CD4-positive, alpha-beta T cell treated with Interleukin-4 for 1 hour (primary cell): Measurements from ENCODE around the gene PRSS2.
A peak's percentile ranks its signal among the peaks of the same experiment; 100 is the strongest.
"Not testable (repeated sequence)": the region's sequence is repeated elsewhere in the genome, so short reads cannot be mapped to it uniquely, and the experiment has no call there.

Source experiments
- DNase-seq, 2 donors: peaks; one replicate each; pipeline ENCODE4 v3.0.0-alpha.2; 2020 to 2022

PRSS2 gene

DNA sequence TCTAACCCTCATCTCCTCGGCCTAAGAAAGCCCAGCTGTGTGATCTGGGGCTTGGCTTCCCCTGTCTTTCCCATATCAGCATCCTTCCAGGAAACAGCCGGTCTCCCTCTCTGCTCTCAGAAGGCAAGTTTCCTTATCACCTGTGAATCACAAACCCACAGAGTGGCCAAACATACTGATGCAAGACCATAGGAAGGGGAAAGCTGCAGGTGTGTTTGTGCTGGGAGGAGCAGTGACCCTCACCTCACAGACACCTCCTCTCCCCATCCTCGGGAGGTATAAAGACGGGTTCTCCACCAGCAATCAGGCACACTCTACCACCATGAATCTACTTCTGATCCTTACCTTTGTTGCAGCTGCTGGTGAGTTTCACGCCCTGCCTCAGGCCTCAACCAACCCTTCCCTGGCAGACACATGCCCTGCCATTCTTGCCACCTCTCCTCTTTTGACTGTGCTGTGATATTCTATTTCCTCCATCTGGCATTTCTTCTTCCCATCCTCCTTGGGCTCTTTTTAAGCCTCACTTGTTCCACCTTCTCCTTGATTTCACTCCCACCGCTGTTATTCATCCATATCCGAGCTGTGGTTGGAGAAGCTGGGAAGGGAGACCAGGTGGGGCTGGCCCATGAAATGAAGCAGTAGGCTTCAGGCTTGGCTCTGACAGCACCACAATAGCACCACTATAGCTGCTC, at the start of gene PRSS2:
PRSS2 (plus strand) TSS at position 310 of the 692 bp plus-strand sequence; CDS start at position 323, 13 bp downstream.
- DNase-seq: no peak

- no peak for DNase-seq
These were observed 49.8 kb upstream of the PRSS2 start for GRCh38 chr7:142720986-142721385.

DNA sequence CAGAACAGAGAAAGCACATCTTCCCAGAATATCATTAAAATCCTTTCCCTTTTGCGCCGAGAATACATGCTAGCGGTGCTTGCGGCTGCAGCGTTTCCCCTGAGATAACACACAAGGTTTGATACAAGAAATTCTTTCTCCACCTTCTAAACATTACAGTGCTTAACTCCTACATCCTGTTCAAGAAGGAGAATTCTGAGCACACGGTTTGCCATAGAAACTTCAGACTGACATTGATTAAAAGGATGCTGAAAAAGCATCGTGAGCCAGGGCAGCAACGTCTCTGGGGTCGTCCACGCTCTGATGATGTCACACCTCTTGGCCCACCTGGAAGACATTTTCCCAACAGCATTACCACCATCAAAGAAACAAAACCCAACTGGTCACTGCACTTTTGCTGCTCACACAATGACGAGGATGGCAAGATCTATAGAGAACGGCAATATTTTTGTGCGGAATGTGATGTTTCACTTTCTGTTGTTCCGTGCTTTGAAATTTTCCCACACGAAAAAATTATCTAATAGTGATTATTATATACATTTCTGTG, 48.4 kb upstream of the PRSS2 start:
- no peak for DNase-seq

DNA sequence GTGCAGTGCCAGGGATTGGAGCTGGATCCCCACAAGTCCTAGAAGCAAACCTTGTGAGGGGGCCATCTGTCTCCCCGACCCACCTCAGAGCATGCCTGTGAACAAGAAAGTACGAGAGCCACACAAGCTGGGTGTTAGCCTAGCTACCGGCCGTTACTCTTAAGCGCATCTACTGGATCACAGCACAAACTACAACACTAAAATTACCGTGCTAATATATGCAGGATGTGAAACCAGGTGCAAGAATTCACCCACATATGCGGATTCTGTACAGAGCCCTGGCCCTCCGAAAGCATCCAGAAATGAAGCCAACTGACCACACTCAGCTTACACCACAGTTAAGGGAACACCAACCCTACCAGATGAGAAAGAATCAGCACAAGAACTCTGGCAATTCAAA, 37.5 kb upstream of the PRSS2 start:
- no peak for DNase-seq

DNA sequence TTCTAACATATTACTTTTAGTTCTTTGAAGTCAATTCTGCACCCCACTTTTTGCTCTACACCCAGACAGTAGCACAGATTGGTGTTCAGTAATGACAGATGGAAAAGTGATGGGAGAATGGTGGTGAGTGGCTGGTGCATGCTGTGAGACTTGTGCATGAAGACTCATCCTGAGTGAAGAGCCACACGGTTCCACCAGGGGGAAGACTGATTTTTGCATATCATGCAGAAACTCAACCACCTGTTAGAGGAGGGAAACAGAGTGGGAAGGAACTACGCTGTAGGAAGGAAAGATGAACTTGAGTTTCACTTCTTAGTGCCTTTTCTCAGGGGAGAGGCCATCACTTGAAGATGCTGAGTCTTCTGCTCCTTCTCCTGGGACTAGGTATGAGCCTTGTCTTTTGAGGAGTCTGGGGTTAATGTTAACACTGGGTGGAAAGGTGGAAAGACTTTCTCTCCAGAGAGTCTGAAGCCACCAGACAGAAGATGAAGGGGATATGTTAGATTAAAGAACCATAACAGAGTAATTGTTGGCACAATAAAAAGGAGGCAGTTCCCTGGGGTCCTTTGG, 30.8 kb upstream of the PRSS2 start:
- peak in 1 of 2 donors; percentile 18 for DNase-seq

- no peak for DNase-seq
These were observed 30.0 kb upstream of the PRSS2 start for GRCh38 chr7:142740786-142741185.

- DNase-seq: not testable (repeated sequence)
These were observed 28.8 kb upstream of the PRSS2 start for GRCh38 chr7:142741932-142742331.

DNA sequence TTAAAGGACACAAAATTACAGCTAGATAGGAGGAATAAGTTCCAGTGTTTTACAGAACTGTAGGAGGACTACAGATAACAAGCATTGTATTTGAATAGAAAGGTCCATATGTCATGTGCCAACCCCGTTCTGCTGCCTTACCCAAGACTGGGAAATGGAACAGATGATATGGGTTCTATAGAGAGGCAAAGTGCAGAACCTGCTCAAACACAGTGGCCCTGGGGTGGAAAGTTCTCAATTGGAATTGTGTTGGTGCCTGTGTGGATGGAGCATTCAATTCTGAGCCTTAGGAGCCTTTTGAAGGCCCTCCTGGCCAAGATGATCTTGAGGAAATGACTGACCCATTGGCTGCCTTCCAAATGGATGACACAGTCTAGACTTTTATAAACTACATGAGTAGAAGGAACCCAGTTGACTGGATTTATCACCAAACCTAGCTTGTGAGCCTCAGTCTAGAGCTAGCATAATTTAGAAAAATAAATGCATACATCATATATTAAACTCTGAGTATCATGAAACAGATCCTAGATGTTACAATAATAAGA, 25.6 kb upstream of the PRSS2 start:
- DNase-seq: no peak

DNA sequence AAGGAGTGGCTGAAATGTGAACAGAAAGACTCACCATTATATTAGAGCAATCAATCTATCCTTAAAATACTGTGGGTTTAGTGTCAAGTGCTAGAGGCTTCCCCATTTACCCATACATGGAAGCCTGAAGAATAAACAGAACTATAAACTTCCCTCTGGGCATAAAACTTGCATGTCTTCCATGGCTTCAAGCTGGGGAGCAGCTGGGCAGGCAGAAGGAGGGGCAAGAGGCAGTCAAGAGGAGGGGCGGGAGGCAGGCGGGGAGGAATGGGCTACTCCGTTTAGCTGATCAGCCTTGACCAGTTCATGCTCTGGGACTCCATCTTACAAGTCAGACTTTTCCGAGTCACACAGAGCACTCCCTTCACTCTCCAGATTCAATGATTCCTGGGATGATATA, 25.0 kb upstream of the PRSS2 start:
- no peak for DNase-seq

- DNase-seq: no peak
These were observed 24.5 kb upstream of the PRSS2 start for GRCh38 chr7:142746264-142746663.

- DNase-seq: not testable (repeated sequence)
These were observed 22.4 kb upstream of the PRSS2 start for GRCh38 chr7:142748410-142748809.

- no peak for DNase-seq
These were observed 21.4 kb upstream of the PRSS2 start, which contains the start of gene PRSS1 for GRCh38 chr7:142749218-142749993. Gene PRSS1, plus strand, starts transcription at chr7:142749472. Its CDS starts 13 bp downstream, at chr7:142749485.

- DNase-seq: no peak
These were observed 20.3 kb upstream of the PRSS2 start for GRCh38 chr7:142750321-142750938.

GRCh38 chr7:142751526-142752175, 19.1 kb upstream of the PRSS2 start:
- not testable (repeated sequence) for DNase-seq

DNA sequence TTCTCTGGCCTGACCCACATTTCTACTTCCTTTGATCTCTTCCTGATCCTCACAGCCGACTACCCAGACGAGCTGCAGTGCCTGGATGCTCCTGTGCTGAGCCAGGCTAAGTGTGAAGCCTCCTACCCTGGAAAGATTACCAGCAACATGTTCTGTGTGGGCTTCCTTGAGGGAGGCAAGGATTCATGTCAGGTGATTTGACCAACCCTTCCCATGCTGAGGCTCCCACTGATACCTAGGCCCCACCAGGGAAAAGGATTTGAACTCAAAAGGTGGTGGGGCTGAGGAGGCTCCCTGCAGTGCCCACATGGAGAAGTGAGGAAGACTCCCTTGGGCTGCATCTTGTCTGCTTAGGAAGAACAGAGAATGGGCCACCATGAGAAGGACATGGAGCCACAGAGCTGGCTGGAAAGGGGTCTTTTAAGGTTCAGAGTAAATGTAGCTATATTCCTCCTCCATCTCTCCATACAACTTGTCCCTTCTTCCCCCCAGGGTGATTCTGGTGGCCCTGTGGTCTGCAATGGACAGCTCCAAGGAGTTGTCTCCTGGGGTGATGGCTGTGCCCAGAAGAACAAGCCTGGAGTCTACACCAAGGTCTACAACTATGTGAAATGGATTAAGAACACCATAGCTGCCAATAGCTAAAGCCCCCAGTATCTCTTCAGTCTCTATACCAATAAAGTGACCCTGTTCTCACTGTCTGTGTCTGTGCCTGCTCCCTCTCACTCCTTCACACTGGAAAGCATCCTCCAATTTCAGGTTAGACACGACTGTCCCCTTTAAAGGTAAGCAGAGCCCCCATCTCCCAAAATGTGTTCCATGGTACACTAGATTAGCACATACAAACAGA, 18.2 kb upstream of the PRSS2 start:
- no peak for DNase-seq

DNA sequence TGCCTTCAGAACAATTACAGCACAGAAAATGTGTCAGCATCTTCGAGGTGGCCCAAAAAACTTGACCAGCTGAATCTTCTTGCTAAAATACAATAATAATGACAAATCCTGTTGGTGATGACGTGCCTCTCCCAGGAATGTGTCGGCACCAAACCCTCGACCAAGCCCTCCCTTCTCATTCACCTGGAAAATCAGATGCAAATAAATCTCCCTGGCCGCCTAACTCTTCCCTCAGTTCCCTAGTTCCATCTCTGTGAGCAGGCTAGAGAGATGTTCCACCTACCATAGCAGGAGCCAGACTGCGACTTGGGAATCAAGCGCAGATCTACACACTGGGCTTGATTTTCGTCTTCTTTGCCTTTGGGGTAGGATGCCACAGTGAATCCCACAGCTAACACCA, 17.4 kb upstream of the PRSS2 start:
- no peak for DNase-seq

- DNase-seq: not testable (repeated sequence)
These were observed 16.8 kb upstream of the PRSS2 start for GRCh38 chr7:142753925-142754491.

- DNase-seq: no peak
These were observed 15.8 kb upstream of the PRSS2 start for GRCh38 chr7:142754681-142755575.

DNA sequence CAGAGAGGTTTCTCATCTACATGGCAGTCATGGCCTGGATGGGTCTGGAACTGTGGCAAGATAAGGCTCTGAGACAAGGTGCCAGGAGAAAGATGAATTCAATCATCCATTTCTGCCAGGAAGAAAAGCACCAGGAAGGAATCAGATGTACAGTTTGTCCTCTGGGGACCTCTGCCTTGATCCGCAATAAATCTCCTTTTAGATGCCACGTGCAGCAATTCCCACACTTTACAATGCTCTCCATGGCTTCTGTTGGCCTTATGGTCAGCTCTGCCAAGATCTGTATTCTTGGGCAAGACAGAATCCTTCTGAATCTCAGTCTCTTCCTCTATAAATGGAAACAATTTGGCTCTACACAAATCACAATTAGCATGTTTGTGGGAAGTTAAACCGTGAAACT, 12.5 kb upstream of the PRSS2 start:
- not testable (repeated sequence) for DNase-seq

- no peak for DNase-seq
These were observed 11.3 kb upstream of the PRSS2 start for GRCh38 chr7:142759433-142759832.
